ENCODE measurements around the gene SERTAD2.

- TF ChIP-seq, protein P1, sequence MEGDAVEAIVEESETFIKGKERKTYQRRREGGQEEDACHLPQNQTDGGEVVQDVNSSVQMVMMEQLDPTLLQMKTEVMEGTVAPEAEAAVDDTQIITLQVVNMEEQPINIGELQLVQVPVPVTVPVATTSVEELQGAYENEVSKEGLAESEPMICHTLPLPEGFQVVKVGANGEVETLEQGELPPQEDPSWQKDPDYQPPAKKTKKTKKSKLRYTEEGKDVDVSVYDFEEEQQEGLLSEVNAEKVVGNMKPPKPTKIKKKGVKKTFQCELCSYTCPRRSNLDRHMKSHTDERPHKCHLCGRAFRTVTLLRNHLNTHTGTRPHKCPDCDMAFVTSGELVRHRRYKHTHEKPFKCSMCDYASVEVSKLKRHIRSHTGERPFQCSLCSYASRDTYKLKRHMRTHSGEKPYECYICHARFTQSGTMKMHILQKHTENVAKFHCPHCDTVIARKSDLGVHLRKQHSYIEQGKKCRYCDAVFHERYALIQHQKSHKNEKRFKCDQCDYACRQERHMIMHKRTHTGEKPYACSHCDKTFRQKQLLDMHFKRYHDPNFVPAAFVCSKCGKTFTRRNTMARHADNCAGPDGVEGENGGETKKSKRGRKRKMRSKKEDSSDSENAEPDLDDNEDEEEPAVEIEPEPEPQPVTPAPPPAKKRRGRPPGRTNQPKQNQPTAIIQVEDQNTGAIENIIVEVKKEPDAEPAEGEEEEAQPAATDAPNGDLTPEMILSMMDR (IDR thresholded peaks at IDR 0.05) = no peak
- TF ChIP-seq POLR2AphosphoS5 (IDR thresholded peaks at IDR 0.05) = no peak
- TF ChIP-seq POLR2A (IDR thresholded peaks at IDR 0.05) = no peak
Measured at GRCh38 chr2:64587561-64587960, 66.2 kb downstream of the SERTAD2 start.
